Stimulated activated CD4-positive, alpha-beta T cell treated with anti-CD3 and anti-CD28 coated beads, Interleukin-12 subunit alpha, Interleukin-12 subunit beta, amount 100 ng/mL, for 4 hours (primary cell): ENCODE results near the gene TRIM17.

Source experiments
- DNase-seq: peaks from one replicate; pipeline ENCODE4 v3.0.0-alpha.2; 2020

Gene TRIM17

GRCh38 chr1:228400237-228400651, 16.4 kb downstream of the TRIM17 start:
- DNase-seq: no peak

- DNase-seq: no peak
Observed at GRCh38 chr1:228399531-228400236, 17.0 kb downstream of the TRIM17 start.

- no peak for DNase-seq
Observed at GRCh38 chr1:228398741-228399461, 17.8 kb downstream of the TRIM17 start.

GRCh38 chr1:228397966-228398365, 18.7 kb downstream of the TRIM17 start:
- no peak for DNase-seq

- DNase-seq: no peak
Observed at GRCh38 chr1:228396770-228397662, 19.6 kb downstream of the TRIM17 start.

- DNase-seq: no peak
Observed at GRCh38 chr1:228394571-228395394, 21.9 kb downstream of the TRIM17 start.

GRCh38 chr1:228393811-228394570, 22.7 kb downstream of the TRIM17 start:
- DNase-seq: no peak

- DNase-seq: no peak
Observed at GRCh38 chr1:228393268-228393701, 23.4 kb downstream of the TRIM17 start.

GRCh38 chr1:228392111-228392936, 24.3 kb downstream of the TRIM17 start:
- DNase-seq: no peak

GRCh38 chr1:228391411-228392020, 25.1 kb downstream of the TRIM17 start:
- DNase-seq: no peak

GRCh38 chr1:228390649-228391048, 26.0 kb downstream of the TRIM17 start:
- DNase-seq: no peak

GRCh38 chr1:228387321-228387720, 29.3 kb downstream of the TRIM17 start:
- DNase-seq: no peak

- no peak for DNase-seq
Observed at GRCh38 chr1:228385232-228385631, 31.4 kb downstream of the TRIM17 start.

- DNase-seq: no peak
Observed at GRCh38 chr1:228383773-228384172, 32.9 kb downstream of the TRIM17 start.

GRCh38 chr1:228381356-228381755, 35.3 kb downstream of the TRIM17 start:
- DNase-seq: no peak

- DNase-seq: no peak
Observed at GRCh38 chr1:228379666-228380065, 37.0 kb downstream of the TRIM17 start.

GRCh38 chr1:228378873-228379460, 37.7 kb downstream of the TRIM17 start:
- no peak for DNase-seq

GRCh38 chr1:228378090-228378872, 38.4 kb downstream of the TRIM17 start:
- DNase-seq: peak; percentile 47

- no peak for DNase-seq
Observed at GRCh38 chr1:228377664-228378089, 39.0 kb downstream of the TRIM17 start.
